GM12878 (cell line): ENCODE data around the gene ELOVL5. TPM values are rescaled to one million over a fixed set of nuclear protein-coding genes. Genes with fewer than 3 reads are reported as not detected.

Experiments
- ATAC-seq: fragments of 200-7000 bp; cut with Tn5 transposase; 3 replicates; pipeline ENCODE4 v1.9.1; 2020; ENCODE audit warnings: mild to moderate bottlenecking, moderate library complexity
- BruUV-seq: library from RNA; stranded (reverse); fragments of 400-500 nt; replicated peaks from 2 replicates; lab custom pipeline; 2021; lab: Mats Ljungman, UMichigan
- CTCF ChIA-PET: fragments of 300-600 bp; sonication (Branson Sonifier 250); formaldehyde crosslinking; extraction: SDS; loops from one replicate; lab custom pipeline; 2021; ENCODE audit warnings: inconsistent platforms; lab: Yijun Ruan, JAX
- POLR2A ChIA-PET: fragments of 350-600 bp; formaldehyde crosslinking; extraction: SDS; loops from one replicate; lab custom pipeline; 2021; ENCODE audit warnings: inconsistent platforms; lab: Charles Lee
- RAD21 ChIA-PET: fragments of 300-600 bp; sonication (Branson Sonifier 250); formaldehyde crosslinking; loops from one replicate; lab custom pipeline; 2023; ENCODE audit warnings: antibody characterized with exemption; ENCODE audit not compliant: unreplicated experiment; lab: Charles Lee
- SMC1A ChIA-PET: fragments of 300-600 bp; sonication (Branson Sonifier 250); formaldehyde crosslinking; loops from one replicate; lab custom pipeline; 2023; ENCODE audit not compliant: unreplicated experiment, uncharacterized antibody; lab: Charles Lee
- DNase-seq: peaks from one replicate; pipeline ENCODE4 v3.0.0-alpha.2; 2011; ENCODE audit warnings: low read depth, low spot score
- FAIRE-seq: peaks from 3 replicates; lab custom pipeline; 2011; peaks lifted over from hg19 to GRCh38; lab: Jason Lieb, UNC
- H2AFZ ChIP-seq: 2 replicates; pipeline ENCODE4 v1.6.0; 2011; ENCODE audit warnings: low read depth, low read length, control low read depth; ENCODE audit not compliant: control insufficient read depth
- H3K27ac ChIP-seq: 2 replicates; pipeline ENCODE4 v1.5.1; 2011; ENCODE audit warnings: control low read depth; ENCODE audit not compliant: control insufficient read depth, insufficient read depth
- H3K27me3 ChIP-seq, 2 experiments: replicated peaks in 1 of 2; 2 replicates each; pipeline versions ENCODE4 v1.6.0 to v1.6.1; 2011; ENCODE audit warnings: low read length in 1 of 2; ENCODE audit not compliant: control insufficient read depth in 2 of 2, insufficient read depth in 2 of 2
- H3K36me3 ChIP-seq, 2 experiments: 2 replicates each; pipeline ENCODE4 v1.5.1; 2011; ENCODE audit warnings: low read length in 1 of 2; ENCODE audit not compliant: control insufficient read depth in 2 of 2, insufficient read depth in 2 of 2
- H3K4me1 ChIP-seq: 2 replicates; pipeline ENCODE4 v1.6.1; 2011; ENCODE audit warnings: mild to moderate bottlenecking, low read length, moderate library complexity, mixed read lengths; ENCODE audit not compliant: control insufficient read depth, insufficient read depth
- H3K4me2 ChIP-seq: 2 replicates; pipeline ENCODE4 v1.6.0; 2011; ENCODE audit warnings: control low read depth; ENCODE audit not compliant: control insufficient read depth, insufficient read depth
- H3K4me3 ChIP-seq: fragments of 200-600 bp; sonication (generic); 2 replicates; pipeline ENCODE4 v1.5.1; 2016
- H3K79me2 ChIP-seq: 2 replicates; pipeline ENCODE4 v1.6.0; 2011; ENCODE audit warnings: low read length; ENCODE audit not compliant: control insufficient read depth, insufficient read depth
- H3K9ac ChIP-seq: 2 replicates; pipeline ENCODE4 v1.8.0; 2011; ENCODE audit warnings: low read length, control low read depth, mixed read lengths; ENCODE audit not compliant: control insufficient read depth, insufficient read depth
- H3K9me3 ChIP-seq: replicated peaks from 3 replicates; pipeline ENCODE4 v1.5.1; 2011; ENCODE audit warnings: mild to moderate bottlenecking, low read length; ENCODE audit not compliant: control insufficient read depth, insufficient read depth
- H4K20me1 ChIP-seq: 2 replicates; pipeline ENCODE4 v1.6.0; 2011; ENCODE audit not compliant: control insufficient read depth, insufficient read depth
- CHD1 ChIP-seq: IDR thresholded peaks from 2 replicates; pipeline ENCODE4 v1.6.1; 2012; ENCODE audit warnings: low read depth, low read length, improper control_type of control experiment
- NR2F1 ChIP-seq: fragments of 450-650 bp; conservative IDR thresholded peaks from 2 replicates; pipeline ENCODE4 v1.6.1; 2017; ENCODE audit warnings: mild to moderate bottlenecking
- TARDBP ChIP-seq: IDR thresholded peaks from 2 replicates; pipeline ENCODE4 v1.6.1; 2016; ENCODE audit warnings: borderline replicate concordance
- TCF12 ChIP-seq: IDR thresholded peaks from 2 replicates; pipeline ENCODE4 v1.6.1; 2011; ENCODE audit warnings: low read depth, mild to moderate bottlenecking, low read length
- ZBED1 ChIP-seq: IDR thresholded peaks from 2 replicates; pipeline ENCODE4 v1.6.1; 2016; ENCODE audit warnings: borderline replicate concordance
- ZNF622 ChIP-seq: fragments of 450-650 bp; IDR thresholded peaks from 2 replicates; pipeline ENCODE4 v1.6.1; 2017; ENCODE audit warnings: mild to moderate bottlenecking, inconsistent platforms
- in situ Hi-C: fragments of 300-500 bp; cut with MboI; formaldehyde crosslinking; loops from 9 replicates; pipeline ENCODE4 v1.14.3; 2018; ENCODE audit warnings: mixed read lengths
- intact Hi-C: fragments of 100-400 bp; cut with micrococcal nuclease; formaldehyde crosslinking; loops from one replicate; pipeline ENCODE4 v1.14.2; 2022; ENCODE audit not compliant: unreplicated experiment
- microRNA-seq: library from miRNA; unstranded; fragments of <30 nt; microRNA quantifications from one replicate; pipeline ENCODE4, GENCODE V29; 2018
- polyA plus RNA-seq, 11 experiments: library from polyadenylated mRNA; depleted of rRNA in 4 of 11; unstranded in 6 of 11; stranded (reverse) in 5 of 11; fragments of >200 nt; fragmentation: Nextera tagmentation in 4 of 11; fragmentation: Illumina TruSeq in 1 of 11; extraction: Ambion mirVana in 4 of 11; extraction: Trizol in 1 of 11; gene quantifications; 1 replicate in 1 of 11; 2 replicates in 10 of 11; pipeline versions ENCODE4 v1.2.1 to v1.2.3, GENCODE V29; 2011 to 2016; ENCODE audit warnings: inconsistent platforms in 2 of 11, missing spikeins in 2 of 11, low read depth in 1 of 11
- small RNA-seq: library from RNA; depleted of rRNA; stranded (forward); fragments of <200 nt; gene quantifications from one replicate; pipeline ENCODE3, GENCODE V24; 2014
- total RNA-seq, 4 experiments: library from RNA; depleted of rRNA in 3 of 4; stranded (reverse); fragments of >200 nt in 3 of 4; fragmentation: Illumina TruSeq in 1 of 4; extraction: Trizol in 1 of 4; gene quantifications; 2 replicates each; pipeline versions ENCODE4 v1.2.1 to v1.2.3, GENCODE V29; 2013 to 2021

The ELOVL5 gene
- total and polyA plus RNA-seq, 10 of the 15 experiments (the other 5 are each of a cell fraction or from before 2014, with no cell fraction given): 156 to 241 (median 196) TPM

DNA sequence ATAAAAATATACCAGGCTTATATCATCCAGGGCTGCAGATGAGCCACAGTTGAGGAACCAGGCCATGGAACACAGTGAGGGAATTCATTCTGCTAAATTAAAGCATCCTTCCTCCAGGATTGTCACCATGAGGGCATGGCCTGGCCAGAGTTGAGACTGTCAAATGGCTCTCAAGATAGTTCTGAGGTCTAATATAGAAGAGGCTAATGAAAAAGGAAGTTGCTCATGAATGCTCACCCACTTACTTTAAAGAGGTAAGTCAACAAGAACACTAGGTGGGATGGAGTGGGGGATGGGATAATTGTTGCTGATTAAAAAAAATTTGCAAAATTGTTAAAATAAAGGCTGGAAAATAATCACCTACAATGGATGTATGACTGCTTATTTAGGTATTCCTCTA lies 128.1 kb downstream of the ELOVL5 start:
- Histone ChIP-seq H3K4me2 (no peak overlapping the region), H3K4me3 (no peak overlapping the region), H3K27ac (no peak overlapping the region), H4K20me1 (no peaks in the 10 kb centered on the region), H3K9me3 (no peaks in the 10 kb centered on the region), H2AFZ (no peak overlapping the region), H3K9ac (no peak overlapping the region), H3K27me3 (no peaks in the 10 kb centered on the region), H3K79me2 (no peaks in the 10 kb centered on the region), H3K36me3 (no peaks in the 10 kb centered on the region), H3K4me1 (peaks cover 3% of the 10 kb centered on the region)
- FAIRE-seq: no peak
- no peak for ATAC-seq
- intact Hi-C loops (no loop called here), in situ Hi-C loops (no loop called here)
- DNase-seq: no peak
- no peak for TF ChIP-seq TCF12
- TF ChIP-seq ZNF622: no peak
- no peak for TF ChIP-seq CHD1
- no peak for TF ChIP-seq ZBED1
- no peak for TF ChIP-seq NR2F1
- no peak for TF ChIP-seq TARDBP
- ChIA-PET CTCF (no interaction called here), RAD21 (interaction anchor here (1.0 kb wide), 1 partner anchor 60 kb away, joined by 3 read pairs; no protein-coding TSS in a partner anchor), SMC1A (no interaction called here), POLR2A (no interaction called here)
- no TSS peak for BruUV-seq

Small RNAs within 50 kb of the gene (microRNA-seq; reads per million reads assigned to microRNA genes)
- not detected for gene MIR5685

Small RNAs within 50 kb of the gene (small RNA-seq; reads per million reads assigned to genes)
- gene MIR5685 (0.23 reads per million), gene RNU1-136P (not detected)

Other genes starting within 250 kb of the ELOVL5 start
- gene GCM1, start 200.1 kb downstream of the ELOVL5 start, total RNA-seq (2014; rRNA removed): 0.16 TPM in 1 of 2 replicates, not detected in the other
- 0.04 and 0.09 TPM in 2 replicates for gene GCM1, start 200.1 kb downstream of the ELOVL5 start, total RNA-seq (2014; rRNA removed; fragmentation: Illumina TruSeq; extraction: Trizol)
- 0.11 TPM in 1 of 2 replicates, not detected in the other for gene GCM1, start 200.1 kb downstream of the ELOVL5 start, total RNA-seq (2021)
- 0.07 and 0.08 TPM in 2 replicates for gene GCM1, start 200.1 kb downstream of the ELOVL5 start, polyA plus RNA-seq (2011; rRNA removed)
- 0.04 and 0.19 TPM in 2 replicates for gene GCM1, start 200.1 kb downstream of the ELOVL5 start, polyA plus RNA-seq (2014; fragmentation: Illumina TruSeq; extraction: Trizol)
- gene GCM1, start 200.1 kb downstream of the ELOVL5 start, polyA plus RNA-seq (2014; fragmentation: Nextera tagmentation; extraction: Ambion mirVana): under 1 TPM in 1 of 2 experiments, not detected in 1; 0.05 TPM
- gene GCM1, start 200.1 kb downstream of the ELOVL5 start, polyA plus RNA-seq (2014; rRNA removed): 0.05 and 0.10 TPM in 2 replicates
- gene GCM1, start 200.1 kb downstream of the ELOVL5 start, polyA plus RNA-seq (2016; fragmentation: Nextera tagmentation; extraction: Ambion mirVana): not detected
- 11.7 and 15.5 TPM in 2 replicates for gene GCLC, start 196.2 kb upstream of the ELOVL5 start, total RNA-seq (2014; rRNA removed)
- gene GCLC, start 196.2 kb upstream of the ELOVL5 start, total RNA-seq (2014; rRNA removed; fragmentation: Illumina TruSeq; extraction: Trizol): 18.2 and 18.9 TPM in 2 replicates
- 19.6 and 20.4 TPM in 2 replicates for gene GCLC, start 196.2 kb upstream of the ELOVL5 start, total RNA-seq (2021)
- gene GCLC, start 196.2 kb upstream of the ELOVL5 start, polyA plus RNA-seq (2011; rRNA removed): 13.7 and 16.6 TPM in 2 replicates
- 23.6 and 45.4 TPM in 2 replicates for gene GCLC, start 196.2 kb upstream of the ELOVL5 start, polyA plus RNA-seq (2014; fragmentation: Illumina TruSeq; extraction: Trizol)
- 1 to 10 TPM; 7.8 to 8.9 TPM for gene GCLC, start 196.2 kb upstream of the ELOVL5 start, polyA plus RNA-seq (2014; fragmentation: Nextera tagmentation; extraction: Ambion mirVana)
- gene GCLC, start 196.2 kb upstream of the ELOVL5 start, polyA plus RNA-seq (2014; rRNA removed): 13.3 and 13.6 TPM in 2 replicates
- gene GCLC, start 196.2 kb upstream of the ELOVL5 start, polyA plus RNA-seq (2016; fragmentation: Nextera tagmentation; extraction: Ambion mirVana): 1 to 10 TPM; 6.5 to 9.1 TPM